Measurements from ENCODE around the gene TIMM44. TPM values are rescaled to one million over a fixed set of nuclear protein-coding genes. Genes with fewer than 3 reads are reported as not detected.

The TIMM44 gene
- polyA plus RNA-seq, 1 experiment, result 43.3 TPM

- Histone ChIP-seq H3K9me3 (ENCODE audit: control insufficient read depth, insufficient read depth, low read length) (no peaks in the 10 kb centered on the region; the same call in 1 of the 2 replicates), H3K27ac (ENCODE audit: low read depth, low read length) (no peak within 1 kb of the TSS), H3K4me3 (ENCODE audit: low read depth, low read length) (peak within 1 kb of the TSS; percentile 71), H3K27me3 (ENCODE audit: control insufficient read depth, insufficient read depth, low read length) (peaks cover 2% of the 10 kb centered on the region)
- ChIA-PET CTCF (interaction anchor here (0.5 to 2.3 kb wide), 5 partner anchors 16 to 693 kb away, joined by 3 to 12 read pairs (median 4); partner anchors contain the start of genes MAP2K7 and TIMM44), POLR2A (interaction anchor here (0.5 to 1.2 kb wide), 6 partner anchors 9 to 32 kb away, joined by 3 to 8 read pairs (median 4); partner anchors contain the start of genes MAP2K7 and SNAPC2)
- TF ChIP-seq CTCF (IDR thresholded peaks at IDR 0.05; ENCODE audit: low read depth, low read length), result no peak
- no peak for DNase-seq (ENCODE audit: low read depth, low spot score)
Observed at GRCh38 chr19:7888145-7888825, 55.2 kb downstream of the TIMM44 start, which contains the start of gene LRRC8E. Gene LRRC8E (plus strand): TSS chr19:7888510. CDS start chr19:7895604, 7,094 bp downstream.

- TF ChIP-seq CTCF (IDR thresholded peaks at IDR 0.05; ENCODE audit: low read depth, low read length), result no peak
- CTCF ChIA-PET, result interaction anchor here (0.7 to 2.3 kb wide), 2 partner anchors 19 to 28 kb away, joined by 3 to 12 read pairs; no protein-coding TSS in a partner anchor
- Histone ChIP-seq H3K4me3 (ENCODE audit: low read depth, low read length) (no peak overlapping the region), H3K27me3 (ENCODE audit: control insufficient read depth, insufficient read depth, low read length) (peaks cover 2% of the 10 kb centered on the region), H3K27ac (ENCODE audit: low read depth, low read length) (no peak overlapping the region), H3K9me3 (ENCODE audit: control insufficient read depth, insufficient read depth, low read length) (no peaks in the 10 kb centered on the region; the same call in 1 of the 2 replicates)
- no peak for DNase-seq (ENCODE audit: low read depth, low spot score)
- POLR2A ChIA-PET, result interaction anchor here (0.5 to 1.2 kb wide), 4 partner anchors 13 to 32 kb away, joined by 3 to 8 read pairs (median 4); partner anchors contain the start of gene SNAPC2
Observed at GRCh38 chr19:7887408-7888144, 55.9 kb downstream of the TIMM44 start.

- no peak overlapping the region for H3K4me3 ChIP-seq (ENCODE audit: low read depth, low read length)
- H3K9me3 ChIP-seq (ENCODE audit: control insufficient read depth, insufficient read depth, low read length), result no peaks in the 10 kb centered on the region; the same call in 1 of the 2 replicates
- no peak for DNase-seq (ENCODE audit: low read depth, low spot score)
- no peak for TF ChIP-seq CTCF (IDR thresholded peaks at IDR 0.05; ENCODE audit: low read depth, low read length)
- ChIA-PET POLR2A (no interaction called here), CTCF (interaction anchor here (1.2 to 1.5 kb wide), 2 partner anchors 17 to 33 kb away, joined by 3 to 7 read pairs; no protein-coding TSS in a partner anchor)
- no peak overlapping the region for H3K27ac ChIP-seq (ENCODE audit: low read depth, low read length)
- H3K27me3 ChIP-seq (ENCODE audit: control insufficient read depth, insufficient read depth, low read length), result peaks cover 5% of the 10 kb centered on the region
Observed at GRCh38 chr19:7885818-7886217, 57.6 kb downstream of the TIMM44 start.

- TF ChIP-seq CTCF (IDR thresholded peaks at IDR 0.05; ENCODE audit: low read depth, low read length), result no peak
- POLR2A ChIA-PET, result interaction anchor here (0.7 to 1.0 kb wide), 2 partner anchors 14 to 20 kb away, joined by 3 read pairs; partner anchors contain the start of gene MAP2K7
- no peak for DNase-seq (ENCODE audit: low read depth, low spot score)
- Histone ChIP-seq H3K9me3 (ENCODE audit: control insufficient read depth, insufficient read depth, low read length) (no peaks in the 10 kb centered on the region; the same call in 1 of the 2 replicates), H3K4me3 (ENCODE audit: low read depth, low read length) (no peak overlapping the region), H3K27me3 (ENCODE audit: control insufficient read depth, insufficient read depth, low read length) (peaks cover 5% of the 10 kb centered on the region), H3K27ac (ENCODE audit: low read depth, low read length) (no peak overlapping the region)
- CTCF ChIA-PET, result interaction anchor here (0.6 to 2.4 kb wide), 3 partner anchors 15 to 203 kb away, joined by 3 to 14 read pairs (median 6); partner anchors contain the start of gene TRAPPC5
Observed at GRCh38 chr19:7883796-7884570, 59.5 kb downstream of the TIMM44 start.

All from AG04450 (cell line).